Measurements from ENCODE around the gene OOSP4A.

- no peak for TF ChIP-seq EZH2phosphoT487 (IDR thresholded peaks at IDR 0.05; ENCODE audit: borderline replicate concordance, low read length)
- TF ChIP-seq, protein P1, sequence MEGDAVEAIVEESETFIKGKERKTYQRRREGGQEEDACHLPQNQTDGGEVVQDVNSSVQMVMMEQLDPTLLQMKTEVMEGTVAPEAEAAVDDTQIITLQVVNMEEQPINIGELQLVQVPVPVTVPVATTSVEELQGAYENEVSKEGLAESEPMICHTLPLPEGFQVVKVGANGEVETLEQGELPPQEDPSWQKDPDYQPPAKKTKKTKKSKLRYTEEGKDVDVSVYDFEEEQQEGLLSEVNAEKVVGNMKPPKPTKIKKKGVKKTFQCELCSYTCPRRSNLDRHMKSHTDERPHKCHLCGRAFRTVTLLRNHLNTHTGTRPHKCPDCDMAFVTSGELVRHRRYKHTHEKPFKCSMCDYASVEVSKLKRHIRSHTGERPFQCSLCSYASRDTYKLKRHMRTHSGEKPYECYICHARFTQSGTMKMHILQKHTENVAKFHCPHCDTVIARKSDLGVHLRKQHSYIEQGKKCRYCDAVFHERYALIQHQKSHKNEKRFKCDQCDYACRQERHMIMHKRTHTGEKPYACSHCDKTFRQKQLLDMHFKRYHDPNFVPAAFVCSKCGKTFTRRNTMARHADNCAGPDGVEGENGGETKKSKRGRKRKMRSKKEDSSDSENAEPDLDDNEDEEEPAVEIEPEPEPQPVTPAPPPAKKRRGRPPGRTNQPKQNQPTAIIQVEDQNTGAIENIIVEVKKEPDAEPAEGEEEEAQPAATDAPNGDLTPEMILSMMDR (conservative IDR thresholded peaks at IDR 0.05; ENCODE audit: low read depth, low read length) = no peak
Observed at GRCh38 chr11:59981106-59981770, 17.4 kb downstream of the OOSP4A start.

Measured in PC-3 (cell line).